ENCODE data around the gene ASCC3. TPM values are rescaled to one million over a fixed set of nuclear protein-coding genes. Genes with fewer than 3 reads are reported as not detected.

ASCC3 gene
- total and polyA plus RNA-seq, 2 donors (not counting 1 experiment from before 2014, with no cell fraction given), result 9.0 to 42.3 TPM

GRCh38 chr6:100458841-100459591 is 422.1 kb downstream of the ASCC3 start:
- H3K27ac Mint-ChIP-seq, result no peak overlapping the region
- peaks cover 1 to 96% (median 86%) of the 10 kb centered on the region in 4 experiments for H3K27me3 ChIP-seq (replicated peaks in 1 of 4; ENCODE audit: control extremely low read depth in 1 of 4, control insufficient read depth in 3 of 4, insufficient read depth in 4 of 4, low read length in 3 of 4)
- no peak overlapping the region for H3K4me3 Mint-ChIP-seq
- H3K9me3 Mint-ChIP-seq (ENCODE audit: insufficient read depth), result no peaks in the 10 kb centered on the region
- peaks cover 10 to 54% (median 24%) of the 10 kb centered on the region in 3 donors for H3K9me3 ChIP-seq (ENCODE audit: control extremely low read depth in 1 of 3, control insufficient read depth in 2 of 3, insufficient read depth in 1 of 3, low read length in 2 of 3)
- no peak overlapping the region for H3K4me2 ChIP-seq (replicated peaks; ENCODE audit: low read depth, low read length, poor library complexity, severe bottlenecking)
- no peaks in the 10 kb centered on the region for H3K36me3 ChIP-seq (replicated peaks in 1 of 2; ENCODE audit: control extremely low read depth in 1 of 2, control insufficient read depth in 1 of 2, extremely low read depth in 1 of 2, insufficient read depth in 2 of 2, low read length in 1 of 2)
- CTCF ChIA-PET, result no interaction called here
- intact Hi-C loops (cut with micrococcal nuclease), result loop anchor here (5.0 kb wide), 1 partner anchor 847 kb away; no protein-coding TSS in a partner anchor
- TF ChIP-seq EZH2 (IDR thresholded peaks at IDR 0.05; ENCODE audit: borderline replicate concordance, insufficient read depth, low read depth, low read length, poor library complexity, severe bottlenecking) (no peak), CTCF (IDR thresholded peaks at IDR 0.05) (no peak)
- DNase-seq (no peak), ATAC-seq (ENCODE audit: low read depth) (no peak)
- no peak overlapping the region for H2AFZ ChIP-seq (ENCODE audit: insufficient read depth, low read depth, low read length, poor library complexity, severe bottlenecking)
- peaks cover 6 to 27% of the 10 kb centered on the region in 2 donors for H3K4me1 ChIP-seq (ENCODE audit: control insufficient read depth in 2 of 2, insufficient read depth in 2 of 2, low read length in 2 of 2)
- no peak overlapping the region for H3K27ac ChIP-seq (ENCODE audit: low read length in 2 of 2)
- no peaks in the 10 kb centered on the region for H3K79me2 ChIP-seq (ENCODE audit: control insufficient read depth, insufficient read depth, low read length)
- peaks cover 3% of the 10 kb centered on the region for H3K4me1 Mint-ChIP-seq
- no peaks in the 10 kb centered on the region for H4K20me1 ChIP-seq (ENCODE audit: control insufficient read depth, insufficient read depth, low read length, poor library complexity, severe bottlenecking)
- H3K4me3 ChIP-seq (ENCODE audit: control extremely low read depth in 1 of 5, extremely low read depth in 1 of 5, insufficient read depth in 1 of 5, low read depth in 2 of 5, low read length in 4 of 5), result no peak overlapping the region
- 20% methylated on average over 1 of the region's 10 CpGs for WGBS (ENCODE audit: insufficient coverage)
- no peak overlapping the region for H3K9ac ChIP-seq (ENCODE audit: low read length)
- POLR2A ChIA-PET, result no interaction called here
- peaks cover 83% of the 10 kb centered on the region for H3K27me3 Mint-ChIP-seq
